Stimulated activated effector memory CD8-positive, alpha-beta T cell treated with anti-CD3 and anti-CD28 coated beads, Interleukin-12 subunit alpha, Interleukin-12 subunit beta, amount 100 ng/mL, for 72 hours (primary cell): ENCODE data around the gene BTBD9.
"Not testable (repeated sequence)": the region's sequence is repeated elsewhere in the genome, so short reads cannot be mapped to it uniquely, and the experiment has no call there.

ENCODE experiments used
- ATAC-seq: fragments of 150-1000 bp; cut with Tn5 transposase; 2 replicates; pipeline ENCODE4 v1.10.0; 2021
- DNase-seq, 2 donors: peaks; one replicate each; pipeline ENCODE4 v3.0.0; 2021 to 2022; ENCODE audit warnings: low spot score in 2 of 2
- H3K27ac Mint-ChIP-seq: one replicate; pipeline ENCODE4 v1.8.0; 2022; ENCODE audit warnings: mild to moderate bottlenecking, mixed read lengths
- H3K36me3 Mint-ChIP-seq: one replicate; pipeline ENCODE4 v1.8.0; 2022; ENCODE audit warnings: mild to moderate bottlenecking, mixed read lengths
- H3K4me1 Mint-ChIP-seq: one replicate; pipeline ENCODE4 v1.8.0; 2022; ENCODE audit warnings: mixed read lengths
- H3K4me3 Mint-ChIP-seq: one replicate; pipeline ENCODE4 v1.8.0; 2022; ENCODE audit warnings: mild to moderate bottlenecking, mixed read lengths
- H3K9me3 Mint-ChIP-seq: one replicate; pipeline ENCODE4 v1.8.0; 2022; ENCODE audit warnings: mixed read lengths

BTBD9 gene

GRCh38 chr6:38142178-38142902, 497.4 kb downstream of the BTBD9 start:
- no peak overlapping the region for H3K27ac Mint-ChIP-seq
- DNase-seq (no peak), ATAC-seq (no peak)
- no peaks in the 10 kb centered on the region for H3K9me3 Mint-ChIP-seq
- peaks cover 13% of the 10 kb centered on the region for H3K36me3 Mint-ChIP-seq
- H3K4me1 Mint-ChIP-seq = peaks cover 31% of the 10 kb centered on the region
- no peak overlapping the region for H3K4me3 Mint-ChIP-seq

GRCh38 chr6:38141716-38142115, 498.0 kb downstream of the BTBD9 start:
- ATAC-seq (no peak), DNase-seq (no peak)
- H3K4me1 Mint-ChIP-seq = peaks cover 28% of the 10 kb centered on the region
- H3K9me3 Mint-ChIP-seq = no peaks in the 10 kb centered on the region
- H3K27ac Mint-ChIP-seq = no peak overlapping the region
- H3K4me3 Mint-ChIP-seq = no peak overlapping the region
- H3K36me3 Mint-ChIP-seq = peaks cover 19% of the 10 kb centered on the region

- DNase-seq = no peak
- peaks cover 19% of the 10 kb centered on the region for H3K36me3 Mint-ChIP-seq
- ATAC-seq = no peak
- H3K4me1 Mint-ChIP-seq = peaks cover 29% of the 10 kb centered on the region
- H3K27ac Mint-ChIP-seq = peak overlapping the region; percentile 11
- no peak overlapping the region for H3K4me3 Mint-ChIP-seq
- no peaks in the 10 kb centered on the region for H3K9me3 Mint-ChIP-seq
Measured at GRCh38 chr6:38141085-38141484, 498.6 kb downstream of the BTBD9 start.

GRCh38 chr6:38138374-38138773, 501.4 kb downstream of the BTBD9 start:
- Mint-ChIP-seq H3K27ac (no peak overlapping the region), H3K9me3 (no peaks in the 10 kb centered on the region), H3K36me3 (peaks cover 21% of the 10 kb centered on the region), H3K4me1 (peaks cover 29% of the 10 kb centered on the region), H3K4me3 (no peak overlapping the region)
- DNase-seq (no peak), ATAC-seq (no peak)

GRCh38 chr6:38137608-38138265, 502.0 kb downstream of the BTBD9 start:
- H3K36me3 Mint-ChIP-seq = peaks cover 22% of the 10 kb centered on the region
- no peak for ATAC-seq
- DNase-seq = no peak
- peaks cover 34% of the 10 kb centered on the region for H3K4me1 Mint-ChIP-seq
- H3K9me3 Mint-ChIP-seq = no peaks in the 10 kb centered on the region
- no peak overlapping the region for H3K4me3 Mint-ChIP-seq
- peak overlapping the region; percentile 57 for H3K27ac Mint-ChIP-seq

- no peak overlapping the region for H3K4me3 Mint-ChIP-seq
- peaks cover 43% of the 10 kb centered on the region for H3K4me1 Mint-ChIP-seq
- ATAC-seq (no peak), DNase-seq (no peak)
- no peak overlapping the region for H3K27ac Mint-ChIP-seq
- H3K36me3 Mint-ChIP-seq = peaks cover 27% of the 10 kb centered on the region
- no peaks in the 10 kb centered on the region for H3K9me3 Mint-ChIP-seq
Measured at GRCh38 chr6:38136547-38136946, 503.2 kb downstream of the BTBD9 start.

- no peaks in the 10 kb centered on the region for H3K9me3 Mint-ChIP-seq
- DNase-seq (no peak), ATAC-seq (no peak)
- peaks cover 27% of the 10 kb centered on the region for H3K36me3 Mint-ChIP-seq
- H3K4me1 Mint-ChIP-seq = peaks cover 56% of the 10 kb centered on the region
- no peak overlapping the region for H3K27ac Mint-ChIP-seq
- H3K4me3 Mint-ChIP-seq = no peak overlapping the region
Measured at GRCh38 chr6:38134704-38135088, 505.0 kb downstream of the BTBD9 start.

GRCh38 chr6:38133932-38134703, 505.6 kb downstream of the BTBD9 start:
- DNase-seq (no peak), ATAC-seq (no peak)
- Mint-ChIP-seq H3K9me3 (no peaks in the 10 kb centered on the region), H3K36me3 (peaks cover 23% of the 10 kb centered on the region), H3K4me3 (no peak overlapping the region), H3K4me1 (peaks cover 55% of the 10 kb centered on the region), H3K27ac (no peak overlapping the region)

GRCh38 chr6:38131527-38131965, 508.2 kb downstream of the BTBD9 start:
- Mint-ChIP-seq H3K4me1 (peaks cover 55% of the 10 kb centered on the region), H3K27ac (peak overlapping the region; percentile 74), H3K4me3 (no peak overlapping the region), H3K36me3 (peaks cover 15% of the 10 kb centered on the region), H3K9me3 (no peaks in the 10 kb centered on the region)
- ATAC-seq (peak; percentile 85), DNase-seq (peak in 1 of 2 donors; percentile 56)

GRCh38 chr6:38127284-38127683, 512.4 kb downstream of the BTBD9 start:
- no peak for DNase-seq
- Mint-ChIP-seq H3K9me3 (no peaks in the 10 kb centered on the region), H3K4me1 (peaks cover 44% of the 10 kb centered on the region), H3K36me3 (peaks cover 10% of the 10 kb centered on the region), H3K27ac (no peak overlapping the region), H3K4me3 (no peak overlapping the region)
- no peak for ATAC-seq

GRCh38 chr6:38124224-38124926, 515.4 kb downstream of the BTBD9 start:
- not testable (repeated sequence) for DNase-seq, ATAC-seq, H3K27ac Mint-ChIP-seq, H3K4me3 Mint-ChIP-seq, H3K9me3 Mint-ChIP-seq
- Mint-ChIP-seq H3K4me1 (peaks cover 16% of the 10 kb centered on the region), H3K36me3 (peaks cover 31% of the 10 kb centered on the region)

GRCh38 chr6:38119516-38119915, 520.2 kb downstream of the BTBD9 start:
- Mint-ChIP-seq H3K4me1 (peaks cover 27% of the 10 kb centered on the region), H3K36me3 (peaks cover 52% of the 10 kb centered on the region), H3K9me3 (no peaks in the 10 kb centered on the region), H3K4me3 (no peak overlapping the region), H3K27ac (no peak overlapping the region)
- DNase-seq (no peak), ATAC-seq (no peak)

- Mint-ChIP-seq H3K4me1 (peaks cover 31% of the 10 kb centered on the region), H3K27ac (no peak overlapping the region), H3K9me3 (no peaks in the 10 kb centered on the region), H3K36me3 (peaks cover 52% of the 10 kb centered on the region), H3K4me3 (no peak overlapping the region)
- DNase-seq (no peak), ATAC-seq (no peak)
Measured at GRCh38 chr6:38118791-38119365, 520.9 kb downstream of the BTBD9 start.
